ENCODE measurements around the gene SLC37A1. TPM values are rescaled to one million over a fixed set of nuclear protein-coding genes. Genes with fewer than 3 reads are reported as not detected.

SLC37A1 gene
- total and polyA plus RNA-seq, 9 of the 15 experiments (the other 6 are each of a cell fraction or from before 2014, with no cell fraction given): 0.06 to 3.4 (median 0.40) TPM

GRCh38 chr21:42513985-42514882, 582 bp downstream of the SLC37A1 start (continued):
- TF ChIP-seq TAF7 (tag; IDR thresholded peaks at IDR 0.05) (no peak), ELF2 (CRISPR knock-in tag; IDR thresholded peaks at IDR 0.05) (no peak), ZNF655 (CRISPR knock-in tag; IDR thresholded peaks at IDR 0.05) (no peak), FOXM1 (IDR thresholded peaks at IDR 0.05; ENCODE audit: low read depth) (no peak), FOXM1 (CRISPR knock-in tag; IDR thresholded peaks at IDR 0.05; ENCODE audit: low read depth) (no peak), ZBTB2 (IDR thresholded peaks at IDR 0.05) (no peak), GABPB2 (CRISPR knock-in tag; conservative IDR thresholded peaks at IDR 0.05) (no peak), HMG20A (CRISPR knock-in tag; conservative IDR thresholded peaks at IDR 0.05) (no peak), ZFX (CRISPR knock-in tag; IDR thresholded peaks at IDR 0.05) (peak; percentile 78), ZNF512 (tag; IDR thresholded peaks at IDR 0.05) (no peak), ZNF699 (CRISPR knock-in tag; IDR thresholded peaks at IDR 0.05; ENCODE audit: insufficient replicate concordance) (no peak), ELF1 (tag; IDR thresholded peaks at IDR 0.05) (peak; percentile 55), FOXP4 (CRISPR knock-in tag; IDR thresholded peaks at IDR 0.05; ENCODE audit: borderline replicate concordance) (no peak), ZNF184 (CRISPR knock-in tag; IDR thresholded peaks at IDR 0.05) (no peak), ZNF445 (CRISPR knock-in tag; IDR thresholded peaks at IDR 0.05; ENCODE audit: low read depth) (no peak), PBX2 (CRISPR knock-in tag; IDR thresholded peaks at IDR 0.05; ENCODE audit: low read depth) (no peak), PBX2 (tag; conservative IDR thresholded peaks at IDR 0.05; ENCODE audit: low read depth) (no peak), NRF1 (conservative IDR thresholded peaks at IDR 0.05 in 1 of 2, IDR thresholded peaks at IDR 0.05 in 1 of 2) (peak; percentile 29 to 39; a peak in 2 of 4 replicates)

All from K562 (cell line).